ENCODE measurements around the gene POLR2B.

DNA sequence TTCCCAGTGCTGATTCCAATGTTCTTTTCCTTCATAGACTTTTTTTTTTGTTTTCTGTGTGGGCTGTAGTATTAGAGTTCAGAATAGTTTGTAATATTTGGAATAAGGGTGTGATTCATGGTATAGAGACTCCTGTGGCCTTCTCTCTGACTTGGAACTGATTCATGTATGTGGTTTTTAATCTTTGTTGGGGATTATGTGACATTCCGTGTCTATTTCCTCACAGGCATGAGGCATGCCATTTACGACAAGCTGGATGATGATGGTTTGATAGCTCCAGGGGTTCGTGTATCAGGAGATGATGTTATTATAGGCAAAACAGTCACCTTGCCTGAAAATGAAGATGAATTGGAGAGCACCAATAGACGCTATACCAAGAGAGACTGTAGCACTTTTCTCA lies 44.4 kb downstream of the POLR2B start:
- TF ChIP-seq TAF1 (IDR thresholded peaks at IDR 0.05; ENCODE audit: borderline replicate concordance, insufficient read depth, low read length) (no peak), SIN3A (IDR thresholded peaks at IDR 0.05; ENCODE audit: borderline replicate concordance, insufficient read depth, low read length) (no peak), POLR2AphosphoS5 (IDR thresholded peaks at IDR 0.05; ENCODE audit: low read depth, low read length) (no peak)
- TF ChIP-seq, protein P1, sequence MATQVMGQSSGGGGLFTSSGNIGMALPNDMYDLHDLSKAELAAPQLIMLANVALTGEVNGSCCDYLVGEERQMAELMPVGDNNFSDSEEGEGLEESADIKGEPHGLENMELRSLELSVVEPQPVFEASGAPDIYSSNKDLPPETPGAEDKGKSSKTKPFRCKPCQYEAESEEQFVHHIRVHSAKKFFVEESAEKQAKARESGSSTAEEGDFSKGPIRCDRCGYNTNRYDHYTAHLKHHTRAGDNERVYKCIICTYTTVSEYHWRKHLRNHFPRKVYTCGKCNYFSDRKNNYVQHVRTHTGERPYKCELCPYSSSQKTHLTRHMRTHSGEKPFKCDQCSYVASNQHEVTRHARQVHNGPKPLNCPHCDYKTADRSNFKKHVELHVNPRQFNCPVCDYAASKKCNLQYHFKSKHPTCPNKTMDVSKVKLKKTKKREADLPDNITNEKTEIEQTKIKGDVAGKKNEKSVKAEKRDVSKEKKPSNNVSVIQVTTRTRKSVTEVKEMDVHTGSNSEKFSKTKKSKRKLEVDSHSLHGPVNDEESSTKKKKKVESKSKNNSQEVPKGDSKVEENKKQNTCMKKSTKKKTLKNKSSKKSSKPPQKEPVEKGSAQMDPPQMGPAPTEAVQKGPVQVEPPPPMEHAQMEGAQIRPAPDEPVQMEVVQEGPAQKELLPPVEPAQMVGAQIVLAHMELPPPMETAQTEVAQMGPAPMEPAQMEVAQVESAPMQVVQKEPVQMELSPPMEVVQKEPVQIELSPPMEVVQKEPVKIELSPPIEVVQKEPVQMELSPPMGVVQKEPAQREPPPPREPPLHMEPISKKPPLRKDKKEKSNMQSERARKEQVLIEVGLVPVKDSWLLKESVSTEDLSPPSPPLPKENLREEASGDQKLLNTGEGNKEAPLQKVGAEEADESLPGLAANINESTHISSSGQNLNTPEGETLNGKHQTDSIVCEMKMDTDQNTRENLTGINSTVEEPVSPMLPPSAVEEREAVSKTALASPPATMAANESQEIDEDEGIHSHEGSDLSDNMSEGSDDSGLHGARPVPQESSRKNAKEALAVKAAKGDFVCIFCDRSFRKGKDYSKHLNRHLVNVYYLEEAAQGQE (IDR thresholded peaks at IDR 0.05; ENCODE audit: insufficient read depth in 1 of 2, low read depth in 2 of 2, low read length in 2 of 2): no peak

Measured in PFSK-1 (cell line).